ENCODE measurements around the gene E2F6. TPM values are rescaled to one million over a fixed set of nuclear protein-coding genes. Genes with fewer than 3 reads are reported as not detected.
A peak's percentile ranks its signal among the peaks of the same experiment; 100 is the strongest.

The E2F6 gene
- total RNA-seq, 1 experiment from 2014 or later: 35.5 TPM

DNA sequence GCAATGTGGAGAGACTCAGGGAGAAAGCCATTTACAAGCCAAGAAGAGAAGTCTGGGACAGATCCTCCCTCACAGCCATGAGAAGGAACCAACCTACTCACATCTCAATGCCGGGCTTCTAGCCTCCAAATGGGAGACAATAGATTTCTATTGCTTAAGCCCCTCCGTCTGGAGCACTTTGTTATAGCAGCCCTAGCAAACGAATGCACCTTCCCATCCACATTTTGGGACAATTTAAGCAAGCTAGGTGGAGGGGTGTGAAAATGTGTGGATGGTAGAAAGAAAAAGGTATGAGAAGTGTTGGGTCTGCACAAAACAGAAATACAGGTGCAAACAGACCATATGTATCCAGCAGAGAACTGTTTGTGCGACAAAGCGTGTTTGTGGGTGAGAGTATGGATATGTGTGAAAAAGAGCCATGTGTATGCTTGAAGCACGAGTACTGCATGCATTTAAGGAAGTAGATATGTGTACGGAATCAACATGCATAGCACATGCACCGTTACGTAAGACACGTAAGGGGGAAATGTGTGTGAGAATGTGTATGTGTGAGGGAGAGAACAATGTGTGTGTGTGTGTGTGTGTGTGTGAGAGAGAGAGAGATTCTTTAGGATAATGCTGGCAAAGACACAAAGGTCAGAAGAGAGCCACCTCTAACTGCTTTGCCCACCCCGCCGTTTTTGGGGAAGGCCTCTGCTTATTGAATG, 13.1 kb upstream of the E2F6 start:
- CTCF ChIA-PET: interaction anchor here (0.6 to 3.8 kb wide), 5 partner anchors 9 to 1044 kb away, joined by 3 to 63 read pairs (median 5); no protein-coding TSS in a partner anchor
- Histone ChIP-seq H3K27ac (ENCODE audit: low read depth, low read length, poor library complexity, severe bottlenecking) (no peak overlapping the region), H3K36me3 (ENCODE audit: insufficient read depth, low read length, poor library complexity, severe bottlenecking) (no peaks in the 10 kb centered on the region), H3K27me3 (replicated peaks; ENCODE audit: insufficient read depth, low read depth, low read length, poor library complexity) (peaks cover 5% of the 10 kb centered on the region), H3K4me3 (ENCODE audit: low read depth, low read length, poor library complexity, severe bottlenecking) (no peak overlapping the region), H3K9me3 (ENCODE audit: low read depth, low read length, poor library complexity, severe bottlenecking) (no peaks in the 10 kb centered on the region), H3K4me1 (ENCODE audit: insufficient read depth, low read length, poor library complexity, severe bottlenecking) (peaks cover 4% of the 10 kb centered on the region)
- intact Hi-C loops (cut with micrococcal nuclease; ENCODE audit: unreplicated experiment): loop anchor here (1.0 to 5.0 kb wide), 4 partner anchors 105 to 1528 kb away; no protein-coding TSS in a partner anchor
- BruUV-seq (replicated peaks): no TSS peak
- no peak for DNase-seq (ENCODE audit: low spot score)
- TF ChIP-seq, protein P1, sequence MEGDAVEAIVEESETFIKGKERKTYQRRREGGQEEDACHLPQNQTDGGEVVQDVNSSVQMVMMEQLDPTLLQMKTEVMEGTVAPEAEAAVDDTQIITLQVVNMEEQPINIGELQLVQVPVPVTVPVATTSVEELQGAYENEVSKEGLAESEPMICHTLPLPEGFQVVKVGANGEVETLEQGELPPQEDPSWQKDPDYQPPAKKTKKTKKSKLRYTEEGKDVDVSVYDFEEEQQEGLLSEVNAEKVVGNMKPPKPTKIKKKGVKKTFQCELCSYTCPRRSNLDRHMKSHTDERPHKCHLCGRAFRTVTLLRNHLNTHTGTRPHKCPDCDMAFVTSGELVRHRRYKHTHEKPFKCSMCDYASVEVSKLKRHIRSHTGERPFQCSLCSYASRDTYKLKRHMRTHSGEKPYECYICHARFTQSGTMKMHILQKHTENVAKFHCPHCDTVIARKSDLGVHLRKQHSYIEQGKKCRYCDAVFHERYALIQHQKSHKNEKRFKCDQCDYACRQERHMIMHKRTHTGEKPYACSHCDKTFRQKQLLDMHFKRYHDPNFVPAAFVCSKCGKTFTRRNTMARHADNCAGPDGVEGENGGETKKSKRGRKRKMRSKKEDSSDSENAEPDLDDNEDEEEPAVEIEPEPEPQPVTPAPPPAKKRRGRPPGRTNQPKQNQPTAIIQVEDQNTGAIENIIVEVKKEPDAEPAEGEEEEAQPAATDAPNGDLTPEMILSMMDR (conservative IDR thresholded peaks at IDR 0.05; ENCODE audit: low read depth, low read length): no peak
- TF ChIP-seq EZH2 (IDR thresholded peaks at IDR 0.05; ENCODE audit: borderline replicate concordance, low read depth, low read length, poor library complexity, severe bottlenecking): no peak
- POLR2A ChIA-PET (ENCODE audit: low non-redundant PET): no interaction called here

DNA sequence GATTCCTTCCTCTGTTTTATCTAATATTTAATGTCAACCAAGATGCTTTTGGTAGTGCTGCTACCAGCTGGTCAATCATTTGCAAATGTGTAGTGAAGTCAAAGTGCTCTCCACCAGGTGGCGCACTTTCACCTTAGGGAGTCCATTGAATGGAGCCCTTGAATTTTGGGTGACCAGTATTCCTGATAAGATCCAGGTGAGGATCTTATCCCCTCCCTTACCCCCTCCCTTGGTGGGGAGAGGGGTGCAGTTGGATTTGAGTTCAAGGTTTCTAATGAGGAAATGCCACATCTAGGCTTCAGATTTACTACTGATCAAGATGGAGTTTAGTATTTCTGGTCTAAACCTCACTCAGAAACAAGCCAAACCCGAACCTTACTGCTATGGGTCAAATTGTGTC, 12.0 kb upstream of the E2F6 start:
- peaks cover 5% of the 10 kb centered on the region for H3K27me3 ChIP-seq (replicated peaks; ENCODE audit: insufficient read depth, low read depth, low read length, poor library complexity)
- no peaks in the 10 kb centered on the region for H3K36me3 ChIP-seq (ENCODE audit: insufficient read depth, low read length, poor library complexity, severe bottlenecking)
- no TSS peak for BruUV-seq (replicated peaks)
- ChIA-PET POLR2A (ENCODE audit: low non-redundant PET) (no interaction called here), CTCF (interaction anchor here (0.5 to 3.8 kb wide), 4 partner anchors 12 to 269 kb away, joined by 3 to 63 read pairs (median 3); partner anchors contain the start of gene LPIN1)
- H3K27ac ChIP-seq (ENCODE audit: low read depth, low read length, poor library complexity, severe bottlenecking): no peak overlapping the region
- no peak overlapping the region for H3K4me3 ChIP-seq (ENCODE audit: low read depth, low read length, poor library complexity, severe bottlenecking)
- no peaks in the 10 kb centered on the region for H3K9me3 ChIP-seq (ENCODE audit: low read depth, low read length, poor library complexity, severe bottlenecking)
- H3K4me1 ChIP-seq (ENCODE audit: insufficient read depth, low read length, poor library complexity, severe bottlenecking): peaks cover 4% of the 10 kb centered on the region
- intact Hi-C loops (cut with micrococcal nuclease; ENCODE audit: unreplicated experiment): loop anchor here (1.0 to 5.0 kb wide), 4 partner anchors 106 to 1529 kb away; no protein-coding TSS in a partner anchor
- TF ChIP-seq, protein P1 (conservative IDR thresholded peaks at IDR 0.05; ENCODE audit: low read depth, low read length): peak; percentile 89
- TF ChIP-seq EZH2 (IDR thresholded peaks at IDR 0.05; ENCODE audit: borderline replicate concordance, low read depth, low read length, poor library complexity, severe bottlenecking): no peak
- peak; percentile 86 for DNase-seq (ENCODE audit: low spot score)

DNA sequence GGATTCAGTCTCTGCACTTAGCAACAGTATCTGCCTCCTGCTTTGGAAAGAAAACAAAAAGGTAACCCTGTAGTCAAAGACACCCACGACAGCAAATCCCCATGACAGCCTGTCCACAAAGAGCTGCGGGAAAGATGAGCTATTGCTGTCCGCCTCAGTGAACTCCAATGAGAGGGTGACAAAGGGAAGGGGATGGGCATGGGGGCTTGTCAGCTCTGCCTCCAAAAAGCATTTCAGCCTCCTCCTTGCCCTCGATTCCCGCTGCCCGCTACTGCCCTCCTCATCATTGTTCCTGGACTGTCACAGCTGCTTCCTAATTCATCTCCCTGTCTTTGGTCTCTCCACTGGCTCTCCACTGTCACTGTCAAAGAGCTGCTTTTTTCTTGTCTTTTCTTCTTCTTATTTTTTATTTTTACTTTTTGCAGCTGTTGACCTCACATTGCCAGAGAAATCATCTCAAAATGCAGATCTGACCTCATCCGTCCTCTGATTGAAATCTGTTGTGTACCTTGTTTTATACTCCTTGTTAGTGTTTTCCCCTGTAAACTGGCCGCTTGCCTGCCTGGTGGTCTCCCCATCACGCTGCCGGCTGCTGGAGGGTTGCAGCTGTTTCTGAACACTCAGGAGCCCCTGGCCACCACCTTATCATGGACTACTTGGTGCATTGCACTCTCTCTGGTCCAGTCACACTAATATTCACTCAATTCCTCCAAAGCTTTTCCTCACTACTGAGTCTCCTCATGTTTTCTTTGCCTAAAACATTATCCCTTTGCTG, 7.9 kb upstream of the E2F6 start:
- H3K4me1 ChIP-seq (ENCODE audit: insufficient read depth, low read length, poor library complexity, severe bottlenecking): no peaks in the 10 kb centered on the region
- intact Hi-C loops (cut with micrococcal nuclease; ENCODE audit: unreplicated experiment): no loop called here
- ChIA-PET CTCF (interaction anchor here (0.5 to 1.1 kb wide), 2 partner anchors 109 to 236 kb away, joined by 3 to 5 read pairs; no protein-coding TSS in a partner anchor), POLR2A (ENCODE audit: low non-redundant PET) (no interaction called here)
- BruUV-seq (replicated peaks): no TSS peak
- H3K27ac ChIP-seq (ENCODE audit: low read depth, low read length, poor library complexity, severe bottlenecking): no peak overlapping the region
- no peak overlapping the region for H3K4me3 ChIP-seq (ENCODE audit: low read depth, low read length, poor library complexity, severe bottlenecking)
- no peaks in the 10 kb centered on the region for H3K36me3 ChIP-seq (ENCODE audit: insufficient read depth, low read length, poor library complexity, severe bottlenecking)
- TF ChIP-seq, protein P1 (conservative IDR thresholded peaks at IDR 0.05; ENCODE audit: low read depth, low read length): no peak
- no peak for TF ChIP-seq EZH2 (IDR thresholded peaks at IDR 0.05; ENCODE audit: borderline replicate concordance, low read depth, low read length, poor library complexity, severe bottlenecking)
- H3K27me3 ChIP-seq (replicated peaks; ENCODE audit: insufficient read depth, low read depth, low read length, poor library complexity): peaks cover 5% of the 10 kb centered on the region
- no peaks in the 10 kb centered on the region for H3K9me3 ChIP-seq (ENCODE audit: low read depth, low read length, poor library complexity, severe bottlenecking)
- no peak for DNase-seq (ENCODE audit: low spot score)

Measured in A673 (cell line).